NCI-H187 treated with DMSO at 0.1 percent for 48 hours (cell line): ENCODE data around the gene ZNF552.
"Not testable (repeated sequence)": the region's sequence is repeated elsewhere in the genome, so short reads cannot be mapped to it uniquely, and the experiment has no call there.

Experiments
- DNase-seq: peaks from one replicate; lab custom pipeline; 2025; lab: John Stamatoyannopoulos, UW

ZNF552 gene

DNA sequence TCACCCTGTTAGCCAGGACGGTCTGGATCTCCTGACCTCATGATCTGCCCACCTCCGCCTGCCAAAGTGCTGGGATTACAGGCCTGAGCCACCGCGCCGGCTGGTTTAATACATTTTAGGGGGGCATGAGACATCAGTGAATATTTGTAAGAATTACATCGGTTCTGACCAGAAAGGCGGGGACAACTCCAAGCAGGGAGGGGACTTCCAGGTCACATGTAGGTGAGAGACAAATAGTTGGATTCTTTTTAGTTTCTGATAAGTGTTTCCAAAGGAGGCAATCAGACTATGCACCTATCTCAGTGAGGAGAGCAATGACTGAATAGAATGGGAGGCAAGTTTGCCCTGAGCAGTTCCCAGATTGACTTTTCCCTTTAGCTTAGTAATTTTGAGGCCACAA is 3.7 kb upstream of the ZNF552 start:
- no peak for DNase-seq

DNA sequence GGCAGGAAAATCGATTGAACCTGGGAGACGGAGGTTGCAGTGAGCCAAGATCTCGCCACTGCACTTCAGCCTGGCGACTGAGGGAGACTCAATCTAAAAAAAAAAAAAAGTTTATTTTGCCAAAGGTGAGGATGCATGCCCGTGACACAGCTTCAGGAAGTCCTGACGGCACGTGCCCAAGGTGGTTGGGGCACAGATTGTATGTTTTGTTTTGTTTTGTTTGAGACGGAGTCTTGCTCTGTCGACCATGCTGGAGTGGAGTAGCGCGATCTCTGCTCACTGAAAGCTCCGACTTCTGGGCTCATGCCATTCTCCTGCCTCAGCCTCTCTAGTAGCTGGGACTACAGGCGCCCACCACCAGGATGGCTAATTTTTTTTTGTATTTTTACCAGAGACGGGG is 3.3 kb upstream of the ZNF552 start:
- DNase-seq: no peak

DNA sequence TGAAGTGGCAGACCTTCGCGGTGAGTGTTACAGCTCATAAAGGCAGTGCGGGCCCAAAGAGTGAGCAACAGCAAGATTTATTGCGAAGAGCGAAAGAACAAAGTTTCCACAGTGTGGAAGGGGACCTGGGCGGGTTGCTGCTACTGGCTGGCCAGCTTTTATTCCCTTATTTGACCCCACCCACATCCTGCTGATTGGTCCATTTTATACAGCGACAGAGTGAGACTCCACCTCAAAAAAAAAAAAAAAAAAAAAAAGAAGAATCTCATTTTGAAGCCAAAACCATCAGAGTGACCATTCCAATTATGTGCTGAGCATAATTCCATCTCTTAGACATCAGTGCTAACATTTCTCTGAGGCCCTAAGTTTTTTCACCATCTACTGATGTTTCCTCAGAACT is 1.9 kb upstream of the ZNF552 start:
- DNase-seq: no peak

DNA sequence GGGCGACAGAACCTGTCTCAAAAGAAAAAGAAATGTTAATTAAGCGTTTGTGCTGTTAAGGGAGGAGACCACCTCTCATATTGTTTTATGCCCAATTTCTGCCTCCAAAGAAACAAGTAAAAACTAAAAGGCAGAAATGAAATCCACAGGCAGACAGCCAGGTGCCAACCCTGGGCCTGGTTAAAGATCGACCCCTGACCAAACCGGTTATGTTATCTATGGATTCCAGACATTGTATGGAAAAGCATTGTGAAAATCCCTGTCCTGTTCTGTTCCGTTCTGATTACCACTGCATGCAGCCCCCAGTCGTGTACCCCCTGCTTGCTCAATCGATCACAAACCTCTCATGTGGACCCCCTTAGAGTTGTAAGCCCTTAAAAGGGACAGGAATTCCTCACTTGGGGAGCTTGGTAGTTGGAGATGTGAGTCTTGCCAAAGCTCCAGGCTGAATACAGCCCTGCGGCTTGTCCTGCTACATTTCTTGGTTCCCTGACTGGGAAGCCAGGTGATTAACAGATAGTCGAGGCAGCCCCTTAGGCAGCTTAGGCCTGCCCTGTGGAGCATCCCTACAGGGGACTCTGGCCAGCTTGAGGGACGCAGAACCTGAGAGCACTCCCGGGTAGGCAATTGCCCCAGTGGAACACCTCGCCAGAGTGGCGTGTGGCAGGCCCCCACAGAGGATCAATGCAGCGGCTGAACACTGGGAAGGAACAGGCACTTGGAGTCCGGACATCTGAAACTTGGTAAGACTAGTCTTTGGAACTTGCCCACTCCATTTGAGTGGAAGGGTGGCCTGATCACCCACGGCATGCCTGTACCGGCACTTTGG is 748 bp upstream of the ZNF552 start:
- no peak for DNase-seq

DNA sequence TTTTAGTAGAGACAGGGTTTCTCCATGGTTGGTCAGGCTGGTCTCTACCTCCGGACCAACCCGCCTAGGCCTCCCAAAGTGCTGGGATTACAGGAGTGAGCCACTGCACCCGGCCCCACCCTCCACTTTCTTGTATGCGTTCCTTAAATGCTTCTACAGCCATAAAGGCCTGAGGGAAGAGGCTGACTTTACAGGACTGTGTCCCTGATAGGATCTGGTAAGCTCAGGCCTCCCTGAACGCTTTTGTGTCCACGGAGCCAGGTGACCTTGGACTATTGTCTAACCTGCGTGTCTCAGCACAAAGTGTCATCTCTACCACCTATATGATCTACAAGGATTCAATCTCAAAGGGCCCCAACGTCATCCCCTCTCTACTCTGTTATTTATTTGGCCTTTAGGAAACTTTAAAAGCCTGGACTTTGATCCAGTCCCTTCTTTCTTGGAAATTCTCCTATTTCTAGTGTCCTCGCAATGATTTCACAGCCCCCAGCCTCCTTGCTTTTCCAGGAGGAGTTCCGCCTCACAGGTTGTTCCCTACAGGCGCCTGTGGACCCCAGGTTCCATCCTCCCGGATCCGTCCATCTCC is 701 bp downstream of the ZNF552 start:
- DNase-seq: no peak

DNA sequence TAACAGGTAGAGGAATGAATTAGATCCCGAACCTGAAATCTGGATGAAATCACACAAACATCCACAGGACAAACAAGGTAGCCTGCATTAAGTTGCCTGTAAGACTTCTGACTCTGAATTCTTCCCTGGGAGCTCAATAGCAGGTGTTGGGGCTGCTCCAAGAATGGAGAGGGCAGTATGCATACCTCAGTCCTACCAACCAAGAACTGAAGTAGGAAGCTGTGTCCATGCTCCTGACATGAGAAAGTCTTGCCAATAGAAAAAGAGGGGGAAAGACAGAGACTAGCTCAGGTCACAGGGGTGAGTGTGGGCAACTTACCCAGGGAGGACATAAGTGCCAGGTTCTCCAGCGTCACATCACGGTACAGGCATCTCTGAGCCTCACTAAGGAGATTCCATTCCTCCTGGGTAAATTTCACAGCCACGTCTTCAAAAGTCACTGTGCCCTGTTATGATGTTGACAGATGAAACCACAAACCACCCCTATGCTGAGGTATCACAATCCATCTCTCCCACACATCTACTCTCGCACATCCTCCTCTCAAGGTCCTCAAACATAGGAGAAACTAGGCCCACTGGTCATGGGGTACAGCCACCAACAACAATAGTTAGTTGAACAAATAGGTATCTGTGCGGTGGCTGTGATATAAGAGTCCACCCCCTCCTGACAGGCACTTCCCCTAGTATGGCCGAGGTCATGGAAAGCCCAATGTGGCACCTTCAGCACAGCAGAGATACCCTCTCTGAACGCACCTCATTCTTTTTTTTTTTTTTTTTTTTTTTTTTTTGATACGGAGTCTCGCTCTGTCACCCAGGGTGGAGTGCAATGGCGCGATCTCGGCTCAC is 1.5 kb downstream of the ZNF552 start:
- not testable (repeated sequence) for DNase-seq

DNA sequence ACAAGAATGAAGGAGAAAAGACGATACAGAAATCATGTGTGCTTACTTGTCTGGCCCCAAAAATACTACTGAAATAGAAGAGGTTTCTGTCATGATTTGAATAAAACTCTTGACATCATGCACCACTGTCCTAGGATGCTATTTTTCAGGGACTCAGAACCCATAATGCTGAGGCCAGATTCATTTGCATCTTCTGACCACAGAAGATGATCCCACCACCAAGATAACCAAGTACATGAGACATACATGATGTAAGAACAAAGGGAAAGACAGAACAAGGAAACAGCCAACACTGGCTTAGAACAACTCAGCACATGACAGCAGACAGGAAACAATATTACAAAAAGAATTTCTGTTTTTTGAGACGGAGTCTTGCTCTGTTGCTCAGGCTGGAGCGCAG is 2.5 kb downstream of the ZNF552 start:
- DNase-seq: no peak

DNA sequence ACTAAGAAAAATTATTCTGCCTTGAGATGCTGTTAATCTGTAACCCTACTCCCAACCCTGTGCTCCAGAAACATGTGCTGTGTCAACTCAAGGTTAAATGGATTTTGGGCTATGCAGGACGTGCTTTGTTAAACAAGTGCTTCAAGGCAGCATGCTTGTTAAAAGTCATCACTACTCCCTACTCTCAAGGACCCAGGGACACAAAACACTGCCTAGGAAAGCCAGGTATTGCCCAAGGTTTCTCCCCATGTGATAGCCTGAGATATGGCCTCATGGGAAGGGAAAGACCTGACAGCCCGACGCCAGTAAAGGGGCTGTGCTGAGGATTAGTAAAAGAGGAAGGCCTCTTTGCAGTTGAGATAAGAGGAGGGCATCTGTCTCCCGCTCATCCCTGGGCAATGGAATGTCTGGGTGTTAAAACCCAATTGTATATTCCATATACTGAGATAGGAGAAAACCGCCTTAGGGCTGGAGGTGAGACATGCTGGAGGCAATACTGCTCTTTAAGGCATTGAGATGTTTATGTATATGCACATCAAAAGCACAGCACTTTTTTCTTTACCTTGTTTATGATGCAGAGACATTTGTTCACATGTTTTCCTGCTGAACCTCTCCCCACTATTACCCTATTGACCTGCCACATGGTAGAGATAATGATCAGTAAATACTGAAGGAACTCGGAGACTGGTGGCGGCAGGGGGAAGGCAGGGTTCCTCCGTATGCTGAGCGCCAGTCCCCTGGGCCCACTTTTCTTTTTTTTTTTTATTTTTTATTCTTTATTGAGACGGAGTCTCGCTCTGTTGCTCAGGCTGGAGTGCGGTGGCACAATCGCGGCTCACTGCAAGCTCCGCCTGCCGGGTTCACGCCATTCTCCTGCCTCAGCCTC is 4.1 kb downstream of the ZNF552 start:
- DNase-seq: not testable (repeated sequence)

DNA sequence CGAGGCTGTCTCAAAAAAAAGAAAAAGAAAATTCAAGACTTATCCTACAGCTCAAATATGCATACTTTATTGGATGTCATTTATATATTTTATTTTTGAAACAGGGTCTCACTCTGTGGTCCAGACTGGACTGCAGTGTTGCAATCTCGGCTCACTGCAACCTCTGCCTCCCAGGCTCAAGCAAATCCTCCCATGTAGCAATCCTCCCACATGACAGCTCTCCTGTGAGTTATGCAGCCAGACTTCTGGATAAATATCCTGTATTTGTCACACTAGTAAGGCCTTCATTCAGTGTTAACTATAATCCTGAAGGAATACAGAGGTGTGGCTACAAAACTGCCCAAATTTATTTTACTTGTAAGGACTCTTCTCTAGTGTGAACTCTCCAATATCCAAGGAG is 7.2 kb downstream of the ZNF552 start:
- no peak for DNase-seq

DNA sequence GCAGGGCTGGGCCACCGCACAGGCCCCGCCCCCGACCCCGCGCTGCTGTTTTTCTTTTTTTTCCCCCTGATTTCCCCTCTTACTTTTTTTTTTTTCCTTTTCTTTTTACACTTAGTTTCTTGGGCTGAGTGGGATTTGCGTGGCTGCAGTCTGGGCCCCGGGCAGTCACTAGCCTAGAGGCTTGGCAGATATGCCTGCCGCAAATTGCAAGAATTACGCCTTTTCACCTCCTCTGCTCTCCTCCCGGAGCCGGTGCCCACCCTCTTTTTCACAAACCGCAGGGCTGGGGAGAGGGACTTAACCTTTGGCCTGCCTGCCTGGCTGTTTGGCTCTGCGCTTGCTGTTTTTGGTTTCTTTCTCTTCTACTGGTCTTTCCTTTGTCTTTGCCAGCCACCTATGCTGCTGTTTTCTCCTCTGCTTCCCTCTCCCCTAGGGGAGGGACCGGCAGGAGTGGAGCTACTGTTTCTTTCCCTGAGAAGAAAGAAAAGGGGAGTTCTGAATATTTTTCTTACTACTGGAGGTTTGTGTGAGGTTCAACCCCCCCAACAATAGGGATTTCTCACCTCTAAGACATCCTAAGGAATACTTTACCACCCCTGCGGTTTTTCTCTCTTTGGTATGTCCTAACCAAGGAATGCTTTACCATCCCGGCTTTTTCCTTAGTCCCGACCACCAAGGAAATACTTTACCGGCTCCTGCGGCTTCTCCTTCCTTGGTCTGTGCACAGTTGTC is 11.0 kb downstream of the ZNF552 start:
- DNase-seq: no peak

DNA sequence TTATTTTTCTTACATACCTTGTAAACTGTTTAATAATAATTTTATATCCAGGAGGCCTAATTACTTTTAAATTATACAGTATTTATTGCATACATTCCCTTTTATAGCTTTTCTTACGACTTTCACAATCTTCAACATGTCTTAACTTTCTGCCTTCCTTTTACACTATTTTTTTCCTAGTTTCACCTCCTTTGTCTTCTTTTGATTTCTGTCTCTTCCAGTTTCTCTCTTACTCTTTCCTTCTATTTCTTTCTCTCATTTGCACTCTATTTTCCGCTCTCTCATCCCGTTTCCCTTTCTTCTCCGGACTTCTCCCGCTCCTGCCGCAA is 11.5 kb downstream of the ZNF552 start:
- DNase-seq: no peak

DNA sequence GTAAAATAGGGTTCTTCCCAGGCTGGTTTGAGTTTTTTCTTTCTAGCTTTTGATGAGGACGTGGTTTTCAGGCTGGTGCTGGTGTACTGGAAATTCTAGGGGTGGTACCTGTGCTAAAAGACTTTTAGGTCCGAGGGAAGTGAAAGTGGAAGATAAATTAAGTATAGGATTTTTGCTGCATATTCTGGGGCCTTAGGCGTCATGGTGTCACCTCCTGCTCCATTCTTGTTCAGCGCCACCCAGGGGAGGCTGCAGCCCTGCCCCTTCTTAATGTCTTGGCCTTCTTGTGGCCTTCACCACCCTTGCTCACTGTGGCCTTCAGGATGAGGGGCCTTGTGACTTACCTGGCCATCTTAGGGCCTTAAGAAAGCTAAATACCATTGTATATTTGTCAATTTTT is 12.4 kb downstream of the ZNF552 start:
- no peak for DNase-seq

DNA sequence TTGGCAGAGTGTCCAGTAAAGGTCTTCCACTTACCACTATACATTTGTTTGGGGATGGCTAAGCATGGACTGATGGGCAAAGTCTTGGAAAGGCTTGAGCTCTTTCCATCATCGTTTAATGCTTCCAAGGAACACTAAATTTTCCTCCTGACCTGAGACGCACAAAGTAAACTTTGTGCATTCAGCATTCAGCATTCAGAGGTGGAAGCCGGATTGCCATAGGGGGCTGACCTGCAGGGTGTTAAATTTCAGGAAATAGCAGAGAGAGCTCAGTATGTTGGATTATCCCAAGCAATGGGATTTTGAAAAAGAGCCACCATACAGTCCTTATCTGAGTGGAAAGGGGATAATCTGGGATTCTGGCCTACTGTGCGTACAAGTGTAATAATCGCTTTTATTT is 14.0 kb downstream of the ZNF552 start:
- no peak for DNase-seq

DNA sequence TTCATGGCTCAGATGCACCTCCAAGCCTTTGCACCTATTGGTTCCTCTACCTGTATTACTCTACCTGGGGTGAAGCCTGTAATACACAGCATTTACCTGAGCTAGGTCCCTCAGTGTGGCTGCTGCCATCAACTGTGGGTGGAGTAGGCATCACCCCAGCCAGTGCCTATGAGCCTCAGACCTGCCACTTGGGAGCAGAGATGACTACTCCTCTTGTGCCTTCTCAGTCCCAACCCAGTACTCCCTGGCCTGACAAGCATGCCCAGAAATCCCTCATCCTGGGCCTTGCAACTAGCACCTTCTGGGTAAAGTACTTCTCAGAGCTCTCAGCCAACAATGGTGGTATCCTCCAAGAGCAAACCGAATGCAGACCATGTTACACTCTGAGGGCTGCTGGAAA is 18.1 kb downstream of the ZNF552 start:
- DNase-seq: not testable (repeated sequence)

DNA sequence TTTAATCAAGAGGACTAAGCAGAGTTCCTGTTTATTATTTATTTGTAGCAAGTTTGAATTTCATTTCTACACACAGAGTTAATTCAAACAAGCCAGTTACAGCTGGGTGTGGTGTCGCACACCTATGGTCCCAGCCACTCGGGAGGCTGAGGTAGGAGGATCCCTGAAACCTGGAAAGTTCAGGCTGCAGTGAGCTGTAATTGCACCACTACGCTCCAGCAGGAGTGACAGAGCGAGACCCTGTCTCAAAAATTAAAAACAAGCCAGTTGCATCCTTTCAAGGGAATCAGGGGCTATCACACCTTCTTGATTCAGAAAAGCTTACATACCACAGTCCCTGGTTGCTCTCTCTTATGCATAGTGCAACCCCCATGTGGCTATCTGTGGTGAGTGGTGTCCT is 25.4 kb downstream of the ZNF552 start:
- DNase-seq: no peak

DNA sequence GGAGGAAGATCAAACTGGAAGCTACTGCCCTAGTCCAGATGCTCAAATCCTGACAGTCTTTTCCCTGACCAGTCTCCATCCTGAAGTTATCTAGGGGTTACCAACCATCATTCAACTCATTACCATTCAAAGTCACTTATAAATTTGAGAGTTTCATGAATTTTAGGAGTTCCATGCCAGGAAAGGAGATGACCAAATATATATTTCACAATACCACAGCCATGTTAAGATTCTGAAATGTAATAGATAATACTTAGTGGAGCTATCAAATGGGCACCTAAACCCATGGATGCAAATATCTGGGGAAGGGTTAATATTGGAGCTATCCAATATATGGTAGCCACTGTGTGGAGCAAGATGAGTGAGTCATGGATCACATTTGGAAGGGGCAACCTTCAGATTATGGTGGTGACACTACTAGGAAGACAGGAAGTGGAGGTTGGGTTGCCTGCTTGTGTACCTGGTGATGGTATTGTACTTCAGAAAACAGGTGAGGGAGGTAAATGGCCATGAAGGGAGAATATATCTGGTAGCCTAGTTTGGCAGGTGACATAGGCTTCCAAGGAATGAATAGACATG is 26.5 kb downstream of the ZNF552 start:
- no peak for DNase-seq

DNA sequence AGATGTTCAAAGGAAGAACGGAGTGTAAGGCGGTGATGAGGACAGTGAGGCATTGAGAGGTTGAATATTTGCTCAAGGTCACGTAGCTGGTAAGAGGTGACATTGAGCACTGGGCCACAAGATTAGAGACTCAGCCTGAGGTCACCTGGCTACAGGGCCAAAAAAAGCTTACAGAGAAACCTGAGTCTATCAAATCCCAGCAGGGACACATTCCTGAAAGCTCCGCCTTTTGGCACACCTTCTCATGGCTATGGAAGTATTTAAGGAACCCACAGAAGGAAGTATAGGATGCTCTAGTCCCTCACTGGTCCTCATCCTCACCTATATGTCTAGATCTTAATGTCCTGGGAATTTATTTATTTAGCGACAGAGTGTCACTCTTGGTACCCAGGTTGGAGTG is 27.8 kb downstream of the ZNF552 start:
- DNase-seq: no peak

DNA sequence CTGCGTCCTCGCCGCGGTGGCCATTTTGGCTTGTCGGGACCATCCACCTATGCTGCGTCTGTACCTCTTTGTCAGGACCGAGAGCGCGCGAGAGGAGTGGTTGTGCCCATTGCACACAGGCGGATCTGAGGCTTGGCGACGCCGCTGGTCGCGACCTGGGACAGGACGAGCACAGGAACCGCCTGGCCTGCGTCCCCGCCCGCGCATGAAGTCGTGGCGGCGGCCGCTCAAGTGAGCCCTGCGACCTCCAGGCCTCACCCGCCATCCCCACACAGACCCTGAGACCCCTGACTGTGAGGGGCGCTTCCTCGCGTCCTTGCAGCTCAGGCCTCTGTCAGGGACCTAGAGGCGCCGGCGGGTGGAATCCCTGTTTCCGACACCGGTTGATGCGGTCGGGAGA is 28.4 kb downstream of the ZNF552 start:
- DNase-seq: no peak

DNA sequence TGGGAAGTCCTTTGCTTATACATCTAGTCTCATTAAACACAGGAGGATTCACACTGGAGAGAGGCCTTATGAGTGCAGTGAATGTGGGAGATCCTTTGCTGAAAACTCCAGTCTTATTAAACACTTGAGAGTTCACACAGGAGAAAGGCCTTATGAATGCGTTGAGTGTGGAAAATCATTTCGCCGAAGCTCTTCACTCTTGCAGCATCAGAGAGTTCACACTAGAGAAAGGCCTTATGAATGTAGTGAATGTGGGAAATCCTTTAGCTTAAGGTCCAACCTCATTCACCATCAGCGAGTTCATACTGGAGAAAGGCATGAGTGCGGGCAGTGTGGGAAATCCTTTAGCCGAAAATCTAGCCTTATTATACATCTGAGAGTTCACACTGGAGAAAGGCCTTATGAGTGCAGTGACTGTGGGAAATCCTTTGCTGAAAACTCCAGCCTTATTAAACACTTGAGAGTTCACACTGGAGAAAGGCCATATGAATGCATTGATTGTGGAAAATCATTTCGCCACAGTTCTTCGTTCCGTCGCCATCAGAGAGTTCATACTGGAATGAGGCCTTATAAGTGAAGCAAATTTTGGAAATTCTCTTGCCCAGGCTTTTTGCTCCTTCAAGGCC is 35.4 kb downstream of the ZNF552 start:
- no peak for DNase-seq

DNA sequence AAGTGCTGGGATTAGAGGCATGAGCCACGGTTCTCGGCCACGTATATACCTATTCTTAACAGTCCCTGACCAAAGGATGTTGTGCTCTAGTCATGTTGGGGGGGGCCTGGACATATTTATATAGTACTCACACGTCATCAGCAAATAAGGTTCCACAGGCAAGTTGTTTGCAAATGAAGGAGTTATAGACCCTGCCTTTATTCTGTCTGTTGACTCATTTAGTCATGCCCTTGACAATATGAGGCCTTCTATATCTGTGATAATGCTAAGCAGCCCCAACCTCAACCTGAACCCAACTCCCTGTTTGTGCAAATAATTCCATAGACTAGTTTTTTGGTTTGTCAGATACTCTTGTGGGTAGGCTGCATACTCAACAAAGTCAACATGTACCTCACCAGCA is 36.4 kb downstream of the ZNF552 start:
- DNase-seq: no peak
